Measurements from ENCODE around the gene FLAD1.

DNA sequence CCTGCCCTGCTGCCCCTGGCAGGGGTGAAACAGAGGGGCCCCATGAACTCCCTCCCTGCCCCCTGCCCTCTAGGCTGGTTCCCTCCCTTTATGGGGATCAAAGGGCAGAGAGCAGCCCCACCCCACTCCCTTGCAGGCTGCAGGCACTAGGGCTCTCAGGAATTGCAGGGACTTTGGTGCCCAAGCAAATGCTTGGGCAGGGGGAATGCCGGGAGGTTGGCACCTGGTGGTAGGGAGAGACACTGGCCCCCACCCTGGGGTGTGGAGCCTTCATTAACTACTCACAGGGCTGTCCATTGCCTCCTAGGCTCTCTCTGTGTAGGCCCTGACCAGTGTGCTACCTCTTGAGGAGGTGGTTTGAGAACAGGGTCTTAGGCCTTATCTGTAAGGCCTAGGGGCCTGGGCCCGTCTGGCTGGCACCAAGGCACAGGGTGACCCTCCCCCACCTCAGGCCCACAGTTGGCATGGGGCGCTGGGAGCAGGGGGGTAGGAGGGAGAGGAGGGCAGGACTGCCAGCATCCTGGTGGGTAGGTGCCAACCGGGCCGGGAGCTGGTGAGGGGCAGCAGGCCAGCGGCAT lies 24.2 kb downstream of the FLAD1 start:
- TF ChIP-seq, protein P1, sequence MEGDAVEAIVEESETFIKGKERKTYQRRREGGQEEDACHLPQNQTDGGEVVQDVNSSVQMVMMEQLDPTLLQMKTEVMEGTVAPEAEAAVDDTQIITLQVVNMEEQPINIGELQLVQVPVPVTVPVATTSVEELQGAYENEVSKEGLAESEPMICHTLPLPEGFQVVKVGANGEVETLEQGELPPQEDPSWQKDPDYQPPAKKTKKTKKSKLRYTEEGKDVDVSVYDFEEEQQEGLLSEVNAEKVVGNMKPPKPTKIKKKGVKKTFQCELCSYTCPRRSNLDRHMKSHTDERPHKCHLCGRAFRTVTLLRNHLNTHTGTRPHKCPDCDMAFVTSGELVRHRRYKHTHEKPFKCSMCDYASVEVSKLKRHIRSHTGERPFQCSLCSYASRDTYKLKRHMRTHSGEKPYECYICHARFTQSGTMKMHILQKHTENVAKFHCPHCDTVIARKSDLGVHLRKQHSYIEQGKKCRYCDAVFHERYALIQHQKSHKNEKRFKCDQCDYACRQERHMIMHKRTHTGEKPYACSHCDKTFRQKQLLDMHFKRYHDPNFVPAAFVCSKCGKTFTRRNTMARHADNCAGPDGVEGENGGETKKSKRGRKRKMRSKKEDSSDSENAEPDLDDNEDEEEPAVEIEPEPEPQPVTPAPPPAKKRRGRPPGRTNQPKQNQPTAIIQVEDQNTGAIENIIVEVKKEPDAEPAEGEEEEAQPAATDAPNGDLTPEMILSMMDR (IDR thresholded peaks at IDR 0.05) = no peak
- TF ChIP-seq POLR2A (IDR thresholded peaks at IDR 0.05) = no peak

All from adrenal gland (tissue), 5 donors.